Measurements from ENCODE around the gene LUC7L3. TPM values are rescaled to one million over a fixed set of nuclear protein-coding genes. Genes with fewer than 3 reads are reported as not detected.

The LUC7L3 gene
- total RNA-seq, 1 experiment from 2014 or later: 185 TPM

GRCh38 chr17:50685691-50686493 is 33.5 kb upstream of the LUC7L3 start:
- intact Hi-C loops (cut with micrococcal nuclease; ENCODE audit: unreplicated experiment): no loop called here
- ChIA-PET POLR2A (ENCODE audit: low non-redundant PET) (no interaction called here), CTCF (no interaction called here)
- Histone ChIP-seq H3K9me3 (ENCODE audit: low read depth, low read length, poor library complexity, severe bottlenecking) (no peaks in the 10 kb centered on the region), H3K27me3 (replicated peaks; ENCODE audit: insufficient read depth, low read depth, low read length, poor library complexity) (no peaks in the 10 kb centered on the region), H3K4me3 (ENCODE audit: low read depth, low read length, poor library complexity, severe bottlenecking) (no peak overlapping the region), H3K4me1 (ENCODE audit: insufficient read depth, low read length, poor library complexity, severe bottlenecking) (peaks cover 8% of the 10 kb centered on the region), H3K27ac (ENCODE audit: low read depth, low read length, poor library complexity, severe bottlenecking) (no peak overlapping the region), H3K36me3 (ENCODE audit: insufficient read depth, low read length, poor library complexity, severe bottlenecking) (no peaks in the 10 kb centered on the region)
- BruUV-seq (replicated peaks): no TSS peak
- no peak for TF ChIP-seq CTCF (conservative IDR thresholded peaks at IDR 0.05; ENCODE audit: low read depth, low read length)
- TF ChIP-seq EZH2 (IDR thresholded peaks at IDR 0.05; ENCODE audit: borderline replicate concordance, low read depth, low read length, poor library complexity, severe bottlenecking): no peak
- DNase-seq (ENCODE audit: low spot score): no peak

- DNase-seq (ENCODE audit: low spot score): no peak
- ChIA-PET POLR2A (ENCODE audit: low non-redundant PET) (no interaction called here), CTCF (interaction anchor here (0.7 kb wide), 1 partner anchor 61 kb away, joined by 3 read pairs; no protein-coding TSS in a partner anchor)
- Histone ChIP-seq H3K27me3 (replicated peaks; ENCODE audit: insufficient read depth, low read depth, low read length, poor library complexity) (no peaks in the 10 kb centered on the region), H3K27ac (ENCODE audit: low read depth, low read length, poor library complexity, severe bottlenecking) (no peak overlapping the region), H3K36me3 (ENCODE audit: insufficient read depth, low read length, poor library complexity, severe bottlenecking) (no peaks in the 10 kb centered on the region), H3K9me3 (ENCODE audit: low read depth, low read length, poor library complexity, severe bottlenecking) (no peaks in the 10 kb centered on the region), H3K4me3 (ENCODE audit: low read depth, low read length, poor library complexity, severe bottlenecking) (no peak overlapping the region), H3K4me1 (ENCODE audit: insufficient read depth, low read length, poor library complexity, severe bottlenecking) (peaks cover under 1% of the 10 kb centered on the region)
- BruUV-seq (replicated peaks): no TSS peak
- intact Hi-C loops (cut with micrococcal nuclease; ENCODE audit: unreplicated experiment): no loop called here
- TF ChIP-seq CTCF (conservative IDR thresholded peaks at IDR 0.05; ENCODE audit: low read depth, low read length): no peak
- no peak for TF ChIP-seq EZH2 (IDR thresholded peaks at IDR 0.05; ENCODE audit: borderline replicate concordance, low read depth, low read length, poor library complexity, severe bottlenecking)
These were observed 32.8 kb upstream of the LUC7L3 start for GRCh38 chr17:50686494-50687199.

GRCh38 chr17:50687200-50688066 is 32.0 kb upstream of the LUC7L3 start:
- H3K27me3 ChIP-seq (replicated peaks; ENCODE audit: insufficient read depth, low read depth, low read length, poor library complexity): no peaks in the 10 kb centered on the region
- peaks cover 3% of the 10 kb centered on the region for H3K36me3 ChIP-seq (ENCODE audit: insufficient read depth, low read length, poor library complexity, severe bottlenecking)
- no peak for DNase-seq (ENCODE audit: low spot score)
- no peak overlapping the region for H3K27ac ChIP-seq (ENCODE audit: low read depth, low read length, poor library complexity, severe bottlenecking)
- TF ChIP-seq EZH2 (IDR thresholded peaks at IDR 0.05; ENCODE audit: borderline replicate concordance, low read depth, low read length, poor library complexity, severe bottlenecking): no peak
- TF ChIP-seq CTCF (conservative IDR thresholded peaks at IDR 0.05; ENCODE audit: low read depth, low read length): no peak
- no peaks in the 10 kb centered on the region for H3K4me1 ChIP-seq (ENCODE audit: insufficient read depth, low read length, poor library complexity, severe bottlenecking)
- intact Hi-C loops (cut with micrococcal nuclease; ENCODE audit: unreplicated experiment): no loop called here
- no peak overlapping the region for H3K4me3 ChIP-seq (ENCODE audit: low read depth, low read length, poor library complexity, severe bottlenecking)
- CTCF ChIA-PET: interaction anchor here (0.6 kb wide), 1 partner anchor 18 kb away, joined by 5 read pairs; no protein-coding TSS in a partner anchor
- BruUV-seq (replicated peaks): no TSS peak
- POLR2A ChIA-PET (ENCODE audit: low non-redundant PET): no interaction called here
- no peaks in the 10 kb centered on the region for H3K9me3 ChIP-seq (ENCODE audit: low read depth, low read length, poor library complexity, severe bottlenecking)
